ENCODE measurements around the gene LMF2. TPM values are rescaled to one million over a fixed set of nuclear protein-coding genes. Genes with fewer than 3 reads are reported as not detected.

The LMF2 gene
- total RNA-seq, 1 experiment from 2014 or later: 48.8 TPM

GRCh38 chr22:50481045-50481439 lies 26.5 kb downstream of the LMF2 start:
- Histone ChIP-seq H3K9me3 (replicated peaks) (no peaks in the 10 kb centered on the region), H3K27me3 (peaks cover 6% of the 10 kb centered on the region; the same call in 1 of the 2 replicates), H3K36me3 (no peaks in the 10 kb centered on the region), H3K27ac (no peak overlapping the region), H3K4me3 (no peak overlapping the region), H3K4me1 (peaks cover 10% of the 10 kb centered on the region)
- no peak for DNase-seq

- H3K27ac ChIP-seq: no peak overlapping the region
- H3K9me3 ChIP-seq (replicated peaks): no peaks in the 10 kb centered on the region
- peaks cover 3% of the 10 kb centered on the region; the same call in 1 of the 2 replicates for H3K27me3 ChIP-seq
- H3K4me3 ChIP-seq: no peak overlapping the region
- no peak for DNase-seq
- peaks cover 12% of the 10 kb centered on the region for H3K4me1 ChIP-seq
- H3K36me3 ChIP-seq: no peaks in the 10 kb centered on the region
Observed at GRCh38 chr22:50479721-50480120, 27.8 kb downstream of the LMF2 start.

DNA sequence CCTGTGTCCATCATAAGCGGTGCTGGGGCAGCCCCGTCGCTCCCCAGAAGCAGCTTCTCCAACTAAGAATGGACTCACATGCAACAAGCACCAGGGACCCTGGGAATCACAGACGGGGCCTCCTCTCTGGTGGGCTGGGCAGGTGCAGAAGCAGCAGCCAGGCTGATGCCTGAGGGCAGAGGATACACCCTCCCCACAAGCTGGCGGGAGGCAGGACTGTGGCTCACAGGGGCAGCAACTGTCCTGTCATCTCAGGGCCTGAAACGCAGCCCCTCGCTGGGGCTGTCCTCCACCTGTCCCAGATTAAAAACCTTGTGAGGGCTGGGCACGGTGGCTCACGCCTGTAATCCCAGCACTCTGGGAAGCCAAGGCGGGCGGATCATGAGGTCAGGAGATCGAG lies 29.6 kb downstream of the LMF2 start:
- Histone ChIP-seq H3K27ac (no peak overlapping the region), H3K27me3 (no peaks in the 10 kb centered on the region), H3K9me3 (replicated peaks) (no peaks in the 10 kb centered on the region), H3K4me3 (no peak overlapping the region), H3K36me3 (peaks cover 4% of the 10 kb centered on the region; the same call in 1 of the 2 replicates), H3K4me1 (peaks cover 21% of the 10 kb centered on the region)
- DNase-seq: peak; percentile 94 to 96

- Histone ChIP-seq H3K9me3 (replicated peaks) (no peaks in the 10 kb centered on the region), H3K36me3 (peaks cover 4% of the 10 kb centered on the region; the same call in 1 of the 2 replicates), H3K27ac (no peak overlapping the region), H3K4me1 (peaks cover 21% of the 10 kb centered on the region), H3K4me3 (no peak overlapping the region), H3K27me3 (no peaks in the 10 kb centered on the region)
- peak in 1 of 2 experiments; percentile 57 for DNase-seq
Observed at GRCh38 chr22:50476868-50477267, 30.6 kb downstream of the LMF2 start.

GRCh38 chr22:50475652-50476002 lies 31.9 kb downstream of the LMF2 start:
- no peak overlapping the region for H3K27ac ChIP-seq
- peaks cover 4% of the 10 kb centered on the region; the same call in 1 of the 2 replicates for H3K36me3 ChIP-seq
- H3K27me3 ChIP-seq: no peaks in the 10 kb centered on the region
- peaks cover 25% of the 10 kb centered on the region for H3K4me1 ChIP-seq
- no peaks in the 10 kb centered on the region for H3K9me3 ChIP-seq (replicated peaks)
- DNase-seq: no peak
- H3K4me3 ChIP-seq: peak overlapping the region; percentile 65

GRCh38 chr22:50474710-50475651 lies 32.5 kb downstream of the LMF2 start, which contains the start of gene SBF1:
TSS of gene SBF1 (minus strand) at chr22:50475035. CDS start at chr22:50474840, 195 bp downstream.
- DNase-seq: peak; percentile 94 to 97
- Histone ChIP-seq H3K27me3 (no peaks in the 10 kb centered on the region), H3K36me3 (peaks cover 4% of the 10 kb centered on the region; the same call in 1 of the 2 replicates), H3K27ac (no peak within 1 kb of the TSS; the same call in 1 of the 2 replicates), H3K9me3 (replicated peaks) (no peaks in the 10 kb centered on the region), H3K4me3 (peak within 1 kb of the TSS; percentile 65), H3K4me1 (peaks cover 32% of the 10 kb centered on the region)

GRCh38 chr22:50473855-50474671 lies 33.4 kb downstream of the LMF2 start:
- H3K27ac ChIP-seq: no peak overlapping the region; the same call in 1 of the 2 replicates
- DNase-seq: peak; percentile 51 to 57
- peak overlapping the region; percentile 65 for H3K4me3 ChIP-seq
- H3K4me1 ChIP-seq: peaks cover 41% of the 10 kb centered on the region
- H3K36me3 ChIP-seq: peaks cover 4% of the 10 kb centered on the region; the same call in 1 of the 2 replicates
- no peaks in the 10 kb centered on the region for H3K27me3 ChIP-seq
- H3K9me3 ChIP-seq (replicated peaks): no peaks in the 10 kb centered on the region

DNA sequence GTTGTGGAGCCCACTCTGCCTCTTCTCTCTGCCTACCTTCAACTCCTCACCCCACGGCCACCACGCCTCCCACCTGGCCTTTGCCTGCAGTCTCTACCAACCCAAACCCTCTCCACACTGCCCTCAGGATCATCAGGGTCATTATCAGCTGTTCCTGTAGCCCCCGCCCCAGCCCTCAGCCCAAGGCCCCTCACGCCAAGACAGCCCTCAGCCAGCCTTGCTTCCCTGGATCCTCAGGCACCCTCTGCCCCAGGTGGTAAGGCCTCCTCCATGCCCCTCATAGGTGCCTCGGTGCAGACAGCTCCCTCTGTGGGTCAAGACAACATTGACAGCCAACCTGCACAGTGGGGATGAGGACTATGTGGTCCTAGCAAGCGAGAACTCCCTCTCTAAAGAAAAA lies 34.4 kb downstream of the LMF2 start:
- Histone ChIP-seq H3K27ac (no peak overlapping the region), H3K9me3 (replicated peaks) (no peaks in the 10 kb centered on the region), H3K36me3 (peaks cover 5% of the 10 kb centered on the region; the same call in 1 of the 2 replicates), H3K4me3 (no peak overlapping the region), H3K4me1 (peaks cover 40% of the 10 kb centered on the region), H3K27me3 (no peaks in the 10 kb centered on the region)
- DNase-seq: peak in 1 of 2 experiments; percentile 59

DNA sequence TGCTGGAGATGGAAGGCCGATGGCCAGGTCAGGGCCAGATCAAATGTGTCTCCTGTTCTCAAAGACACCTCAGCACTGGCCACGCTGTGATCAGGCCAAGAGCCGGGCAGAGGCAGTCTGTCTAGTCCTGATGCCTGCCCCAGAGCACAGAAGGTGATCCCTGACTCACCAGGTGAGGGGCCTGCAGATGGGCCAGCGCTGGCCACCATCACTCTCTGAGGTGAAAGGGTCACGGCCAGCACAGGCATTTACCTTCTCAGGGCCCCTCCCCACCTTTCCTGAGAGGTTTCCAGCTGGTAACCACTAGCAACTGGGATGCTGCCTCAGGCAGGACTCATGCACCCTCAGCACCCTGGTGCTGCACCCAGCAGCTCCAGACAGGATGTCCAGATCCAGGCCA lies 35.5 kb downstream of the LMF2 start:
- no peaks in the 10 kb centered on the region for H3K27me3 ChIP-seq
- H3K4me3 ChIP-seq: no peak overlapping the region
- peaks cover 35% of the 10 kb centered on the region for H3K4me1 ChIP-seq
- no peak overlapping the region for H3K27ac ChIP-seq
- no peaks in the 10 kb centered on the region for H3K9me3 ChIP-seq (replicated peaks)
- peaks cover 12% of the 10 kb centered on the region for H3K36me3 ChIP-seq
- DNase-seq: no peak

GRCh38 chr22:50471197-50471847 lies 36.2 kb downstream of the LMF2 start:
- H3K27me3 ChIP-seq: no peaks in the 10 kb centered on the region
- DNase-seq: no peak
- no peak overlapping the region for H3K4me3 ChIP-seq
- no peak overlapping the region for H3K27ac ChIP-seq
- H3K36me3 ChIP-seq: peaks cover 19% of the 10 kb centered on the region
- peaks cover 33% of the 10 kb centered on the region for H3K4me1 ChIP-seq
- no peaks in the 10 kb centered on the region for H3K9me3 ChIP-seq (replicated peaks)

DNA sequence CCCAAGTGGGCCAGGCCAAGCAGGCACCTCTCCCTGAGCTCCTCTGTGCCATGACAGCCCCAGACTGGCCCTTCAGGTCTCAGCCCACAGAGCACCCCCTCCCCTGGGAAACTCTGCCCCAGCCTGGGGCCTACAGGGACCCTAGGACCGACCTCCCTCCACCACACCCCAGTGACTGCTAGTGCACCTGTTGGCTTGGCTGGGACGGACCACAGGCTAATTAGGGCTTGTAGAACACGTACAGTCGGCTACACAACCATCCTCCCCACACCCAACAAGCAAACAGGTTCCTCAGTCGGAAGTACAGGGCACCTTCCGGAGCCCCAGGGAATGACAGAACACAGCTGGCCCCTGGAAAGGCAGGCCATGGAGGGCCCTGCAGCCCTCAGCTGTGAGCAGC lies 37.0 kb downstream of the LMF2 start:
- H3K36me3 ChIP-seq: peaks cover 27% of the 10 kb centered on the region
- no peak overlapping the region for H3K4me3 ChIP-seq
- H3K4me1 ChIP-seq: peaks cover 33% of the 10 kb centered on the region
- H3K27ac ChIP-seq: no peak overlapping the region
- peak in 1 of 2 experiments; percentile 41 for DNase-seq
- no peaks in the 10 kb centered on the region for H3K27me3 ChIP-seq
- no peaks in the 10 kb centered on the region for H3K9me3 ChIP-seq (replicated peaks)

GRCh38 chr22:50469377-50470305 lies 37.9 kb downstream of the LMF2 start:
- Histone ChIP-seq H3K27me3 (no peaks in the 10 kb centered on the region), H3K9me3 (replicated peaks) (no peaks in the 10 kb centered on the region), H3K27ac (no peak overlapping the region), H3K36me3 (peaks cover 35% of the 10 kb centered on the region), H3K4me3 (no peak overlapping the region), H3K4me1 (peaks cover 31% of the 10 kb centered on the region)
- DNase-seq: peak; percentile 47 to 58

DNA sequence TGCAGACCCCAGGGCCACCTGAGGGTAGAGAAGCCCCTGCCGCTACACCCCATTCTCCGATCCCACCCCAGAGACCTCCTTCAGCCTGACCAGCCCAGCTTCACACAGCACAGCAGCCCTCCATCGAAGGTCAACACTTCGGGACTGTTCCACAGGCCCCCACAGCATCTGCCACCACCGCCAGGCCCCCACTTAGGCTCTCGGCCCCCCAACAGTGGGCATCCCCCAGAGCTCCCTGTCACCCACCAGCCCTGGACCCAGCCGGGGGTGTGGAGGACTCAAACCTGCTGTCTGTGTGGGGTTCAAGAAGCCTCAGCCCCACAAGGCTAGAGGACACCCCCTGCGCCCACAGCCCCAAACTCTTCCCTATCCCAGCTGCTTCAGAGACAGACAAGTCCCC lies 38.9 kb downstream of the LMF2 start:
- Histone ChIP-seq H3K27ac (no peak overlapping the region), H3K9me3 (replicated peaks) (no peaks in the 10 kb centered on the region), H3K4me3 (no peak overlapping the region), H3K4me1 (peaks cover 28% of the 10 kb centered on the region), H3K27me3 (no peaks in the 10 kb centered on the region), H3K36me3 (peaks cover 45% of the 10 kb centered on the region)
- no peak for DNase-seq
